Measurements from ENCODE around the gene DEDD.

GRCh38 chr1:161153682-161154337 is 21.3 kb upstream of the DEDD start, which contains the start of gene UFC1:
- TF ChIP-seq CTCF (IDR thresholded peaks at IDR 0.05) (no peak), POLR2A (IDR thresholded peaks at IDR 0.05) (peak in 1 of 2 donors; percentile 49), POLR2AphosphoS5 (IDR thresholded peaks at IDR 0.05) (peak; percentile 57 to 81 (median 75)), EP300 (IDR thresholded peaks at IDR 0.05) (no peak)

Measured in suprapubic skin (tissue), 4 donors.